Stomach (tissue), 9 donors: Measurements from ENCODE around the gene TFAM. TPM values are rescaled to one million over a fixed set of nuclear protein-coding genes. Genes with fewer than 3 reads are reported as not detected.

Experiments
- DNase-seq, 2 donors: peaks; one replicate each; pipeline versions ENCODE4 v3.0.0 to v3.0.0-alpha.2; 2013 to 2019
- H3K27ac ChIP-seq, 5 donors: fragments of 200-600 bp in 4 of 5; sonication (generic) in 4 of 5; one replicate each; pipeline ENCODE4 v1.5.1; 2013 to 2019; ENCODE audit warnings: mild to moderate bottlenecking in 1 of 5, moderate library complexity in 1 of 5
- H3K27me3 ChIP-seq, 3 donors: fragments of 200-600 bp; sonication (generic); one replicate each; pipeline ENCODE4 v1.5.1; 2017 to 2019; ENCODE audit warnings: mixed run types in 1 of 3
- H3K36me3 ChIP-seq, 4 donors: fragments of 200-600 bp; sonication (generic); 1 replicate in 3 of 4; 2 replicates in 1 of 4; pipeline ENCODE4 v1.5.1; 2016 to 2019
- H3K4me1 ChIP-seq, 4 donors: fragments of 200-600 bp; sonication (generic); one replicate each; pipeline ENCODE4 v1.5.1; 2016 to 2019
- H3K4me3 ChIP-seq, 4 donors: fragments of 200-600 bp; sonication (generic) in 3 of 4; one replicate each; pipeline ENCODE4 v1.5.1; 2016 to 2019; ENCODE audit warnings: mild to moderate bottlenecking in 1 of 4
- H3K9me3 ChIP-seq, 4 donors: fragments of 200-600 bp; sonication (generic); one replicate each; pipeline ENCODE4 v1.5.1; 2016 to 2019
- CTCF ChIP-seq, 7 experiments: fragments of 450-650 bp in 4 of 7; fragments of 200-600 bp in 3 of 7; sonication (generic) in 3 of 7; IDR thresholded peaks; one replicate each; pipeline ENCODE4 v1.5.1; 2016 to 2019; ENCODE audit warnings: antibody characterized with exemption in 7 of 7, control low read depth in 2 of 7, mild to moderate bottlenecking in 1 of 7
- EP300 ChIP-seq: sonication (generic); formaldehyde crosslinking; IDR thresholded peaks from one replicate; pipeline ENCODE4 v1.6.1; 2017; ENCODE audit warnings: antibody characterized with exemption
- POLR2A ChIP-seq, 4 donors: fragments of 450-650 bp; IDR thresholded peaks; one replicate each; pipeline ENCODE4 v1.6.1; 2016; ENCODE audit warnings: antibody characterized with exemption in 4 of 4, control low read depth in 2 of 4, mild to moderate bottlenecking in 1 of 4, moderate library complexity in 1 of 4
- POLR2AphosphoS5 ChIP-seq, 3 donors: sonication (generic); formaldehyde crosslinking; IDR thresholded peaks; one replicate each; pipeline ENCODE4 v1.6.1; 2016; ENCODE audit warnings: antibody characterized with exemption in 3 of 3
- WGBS, 5 donors: extraction: QIAGEN DNeasy Blood & Tissue Kit in 3 of 5; methylation state at CpG; one replicate each; pipeline versions ENCODE4 v1.1.5 to v1.1.7; 2013 to 2018; 5-methylcytosine and 5-hydroxymethylcytosine counted together
- intact Hi-C: fragments of 100-400 bp; cut with DNase I; formaldehyde crosslinking; loops from one replicate; pipeline ENCODE4 v1.15.1; 2023; ENCODE audit warnings: low total_unique reads
- polyA plus RNA-seq, 3 donors: library from polyadenylated mRNA; stranded (reverse); fragments of 200-250 nt; gene quantifications; one replicate each; pipeline ENCODE4 v1.2.3, GENCODE V29; 2013
- total RNA-seq, 5 donors: library from RNA; depleted of rRNA; stranded (reverse); fragments of >200 nt; gene quantifications; one replicate each; pipeline versions ENCODE4 v1.1.0 to v1.2.3, GENCODE V29; 2014 to 2016
- donor health status: healthy with polysubstance abuse.
- donor health status: Bipolar disorder and iron deficiency.
- donor health status: healthy.

The TFAM gene
- total and polyA plus RNA-seq, 8 donors: 4.9 to 39.7 (median 16.8) TPM

GRCh38 chr10:58372607-58373441 lies 12.4 kb upstream of the TFAM start:
- Histone ChIP-seq H3K27me3 (no peaks in the 10 kb centered on the region), H3K36me3 (peaks cover 0 to 8% (median 2%) of the 10 kb centered on the region in 4 donors), H3K9me3 (no peaks in the 10 kb centered on the region), H3K4me3 (no peak overlapping the region), H3K27ac (no peak overlapping the region), H3K4me1 (peaks cover 0 to 11% (median 0%) of the 10 kb centered on the region in 4 donors)
- WGBS, 5 donors: 73 to 83% (median 75%) methylated on average over 4 of the region's 4 CpGs
- no peak for TF ChIP-seq POLR2AphosphoS5 (IDR thresholded peaks at IDR 0.05)
- TF ChIP-seq CTCF (IDR thresholded peaks at IDR 0.05): no peak
- no peak for TF ChIP-seq POLR2A (IDR thresholded peaks at IDR 0.05)
- no peak for TF ChIP-seq EP300
- DNase-seq: no peak
- intact Hi-C loops: no loop called here

- 77 to 85% (median 79%) methylated on average over 3 of the region's 3 CpGs for WGBS, 5 donors
Observed at GRCh38 chr10:58373442-58373827, 11.8 kb upstream of the TFAM start.

GRCh38 chr10:58382489-58382995 lies 2.7 kb upstream of the TFAM start:
- intact Hi-C loops: no loop called here
- H3K27ac ChIP-seq: no peak overlapping the region
- H3K9me3 ChIP-seq: no peaks in the 10 kb centered on the region
- H3K4me3 ChIP-seq: no peak overlapping the region
- H3K36me3 ChIP-seq: peaks cover 0 to 8% (median 4%) of the 10 kb centered on the region in 4 donors
- H3K27me3 ChIP-seq: no peaks in the 10 kb centered on the region
- no peak for TF ChIP-seq POLR2A (IDR thresholded peaks at IDR 0.05)
- no peak for TF ChIP-seq CTCF (IDR thresholded peaks at IDR 0.05)
- no peak for TF ChIP-seq POLR2AphosphoS5 (IDR thresholded peaks at IDR 0.05)
- no peak for TF ChIP-seq EP300
- WGBS, 5 donors: 86 to 92% (median 90%) methylated on average over 2 of the region's 2 CpGs
- no peak for DNase-seq
- peaks cover 19 to 29% (median 28%) of the 10 kb centered on the region in 4 donors for H3K4me1 ChIP-seq

More at GRCh38 chr10:58373442-58373827, 11.8 kb upstream of the TFAM start:
- Histone ChIP-seq H3K27ac (no peak overlapping the region), H3K27me3 (no peaks in the 10 kb centered on the region), H3K9me3 (no peaks in the 10 kb centered on the region), H3K4me1 (peaks cover 0 to 11% (median 0%) of the 10 kb centered on the region in 4 donors), H3K4me3 (no peak overlapping the region), H3K36me3 (peaks cover 0 to 7% (median 1%) of the 10 kb centered on the region in 4 donors)
- intact Hi-C loops: no loop called here
- TF ChIP-seq POLR2AphosphoS5 (IDR thresholded peaks at IDR 0.05): no peak
- no peak for TF ChIP-seq CTCF (IDR thresholded peaks at IDR 0.05)
- TF ChIP-seq POLR2A (IDR thresholded peaks at IDR 0.05): no peak
- TF ChIP-seq EP300: no peak
- no peak for DNase-seq

GRCh38 chr10:58384095-58384494 lies 1.1 kb upstream of the TFAM start:
- Histone ChIP-seq H3K9me3 (no peaks in the 10 kb centered on the region), H3K4me1 (peaks cover 19 to 37% (median 31%) of the 10 kb centered on the region in 4 donors), H3K4me3 (peak overlapping the region; percentile 66 to 97 (median 82)), H3K36me3 (peaks cover 3 to 22% (median 20%) of the 10 kb centered on the region in 4 donors), H3K27ac (peak overlapping the region in 4 of 5 donors; percentile 78 to 90 (median 89)), H3K27me3 (no peaks in the 10 kb centered on the region)
- no peak for TF ChIP-seq POLR2A (IDR thresholded peaks at IDR 0.05)
- TF ChIP-seq POLR2AphosphoS5 (IDR thresholded peaks at IDR 0.05): no peak
- no peak for TF ChIP-seq EP300
- TF ChIP-seq CTCF (IDR thresholded peaks at IDR 0.05): no peak
- 25 to 59% (median 39%) methylated on average over 3 of the region's 3 CpGs for WGBS, 5 donors
- peak in 1 of 2 donors; percentile 47 for DNase-seq
- intact Hi-C loops: no loop called here
